Measurements from ENCODE around the gene NDUFC1.
"Not testable (repeated sequence)": the region's sequence is repeated elsewhere in the genome, so short reads cannot be mapped to it uniquely, and the experiment has no call there.

NDUFC1 gene

GRCh38 chr4:139301821-139302611, at the start of gene NDUFC1:
Gene NDUFC1 (minus strand): TSS chr4:139302477. CDS start chr4:139295798, 6,679 bp downstream.
- DNase-seq, result peak; percentile 45

- no peak for DNase-seq
Observed at GRCh38 chr4:139337612-139338011, 35.3 kb upstream of the NDUFC1 start.

GRCh38 chr4:139333046-139333445, 30.8 kb upstream of the NDUFC1 start:
- DNase-seq, result no peak

- DNase-seq, result no peak
Observed at GRCh38 chr4:139331185-139331584, 28.9 kb upstream of the NDUFC1 start.

- no peak for DNase-seq
Observed at GRCh38 chr4:139330283-139330682, 28.0 kb upstream of the NDUFC1 start.

GRCh38 chr4:139329665-139330200, 27.5 kb upstream of the NDUFC1 start:
- DNase-seq, result no peak

- no peak for DNase-seq
Observed at GRCh38 chr4:139324620-139325019, 22.3 kb upstream of the NDUFC1 start.

- not testable (repeated sequence) for DNase-seq
Observed at GRCh38 chr4:139322541-139322940, 20.3 kb upstream of the NDUFC1 start.

- DNase-seq, result not testable (repeated sequence)
Observed at GRCh38 chr4:139322070-139322469, 19.8 kb upstream of the NDUFC1 start.

GRCh38 chr4:139319571-139319970, 17.3 kb upstream of the NDUFC1 start:
- no peak for DNase-seq

GRCh38 chr4:139317635-139318034, 15.4 kb upstream of the NDUFC1 start:
- no peak for DNase-seq

- no peak for DNase-seq
Observed at GRCh38 chr4:139316733-139317132, 14.5 kb upstream of the NDUFC1 start.

GRCh38 chr4:139315221-139315675, 13.0 kb upstream of the NDUFC1 start:
- DNase-seq, result no peak

- DNase-seq, result no peak
Observed at GRCh38 chr4:139314047-139314800, 11.9 kb upstream of the NDUFC1 start.

GRCh38 chr4:139313414-139313813, 11.1 kb upstream of the NDUFC1 start:
- not testable (repeated sequence) for DNase-seq

GRCh38 chr4:139312552-139313332, 10.5 kb upstream of the NDUFC1 start:
- DNase-seq, result no peak

GRCh38 chr4:139311909-139312308, 9.6 kb upstream of the NDUFC1 start:
- DNase-seq, result no peak

GRCh38 chr4:139304920-139305319, 2.6 kb upstream of the NDUFC1 start:
- no peak for DNase-seq

- peak; percentile 95 for DNase-seq
Observed at GRCh38 chr4:139301113-139301820, 1.0 kb downstream of the NDUFC1 start, which contains the start of gene NAA15. Gene NAA15 (plus strand): TSS chr4:139301505. CDS start chr4:139301778, 273 bp downstream.

- DNase-seq, result no peak
Observed at GRCh38 chr4:139300431-139301112, 1.7 kb downstream of the NDUFC1 start.

- no peak for DNase-seq
Observed at GRCh38 chr4:139299536-139299935, 2.7 kb downstream of the NDUFC1 start.
